K562 (cell line): Measurements from ENCODE around the gene ELOF1. TPM values are rescaled to one million over a fixed set of nuclear protein-coding genes. Genes with fewer than 3 reads are reported as not detected.

ENCODE experiments used
- ARID1B ChIP-seq: fragments of 450-650 bp; IDR thresholded peaks from 2 replicates; pipeline ENCODE4 v1.6.1; 2016; ENCODE audit warnings: antibody characterized with exemption, mild to moderate bottlenecking, inconsistent platforms
- ARID2 ChIP-seq: fragments of 450-650 bp; IDR thresholded peaks from 2 replicates; pipeline ENCODE4 v1.6.1; 2017; ENCODE audit warnings: antibody characterized with exemption, mild to moderate bottlenecking
- ATF7 ChIP-seq: fragments of 450-650 bp; IDR thresholded peaks from 2 replicates; pipeline ENCODE4 v1.7.1; 2014; ENCODE audit warnings: mild to moderate bottlenecking, moderate library complexity
- CREB1 ChIP-seq, 2 experiments: sonication (generic) in 1 of 2; formaldehyde crosslinking in 1 of 2; IDR thresholded peaks; 2 replicates each; pipeline versions ENCODE4 v1.6.1 to v1.8.0; 2012 to 2022; ENCODE audit warnings: inconsistent platforms in 1 of 2, mild to moderate bottlenecking in 1 of 2, missing genetic modification reagents in 1 of 2, moderate library complexity in 1 of 2
- CXXC5 ChIP-seq: fragments of 250-450 bp; sonication (Bioruptor Pico); IDR thresholded peaks from 2 replicates; pipeline ENCODE4 v1.8.0; 2022; ENCODE audit warnings: inconsistent platforms, mild to moderate bottlenecking, moderate library complexity
- FOXK1 ChIP-seq: sonication (generic); formaldehyde crosslinking; IDR thresholded peaks from 2 replicates; pipeline ENCODE4 v1.8.0; 2022; ENCODE audit warnings: missing genetic modification reagents, mild to moderate bottlenecking, borderline replicate concordance
- KDM1A ChIP-seq, 2 experiments: fragments of 450-650 bp; IDR thresholded peaks; 2 replicates each; pipeline ENCODE4 v1.6.1; 2016; ENCODE audit warnings: mild to moderate bottlenecking in 2 of 2
- MECOM ChIP-seq: fragments of 250-450 bp; sonication (Bioruptor Pico); IDR thresholded peaks from 2 replicates; pipeline ENCODE4 v1.8.0; 2022; ENCODE audit warnings: inconsistent platforms
- NBN ChIP-seq: fragments of 450-650 bp; IDR thresholded peaks from 2 replicates; pipeline ENCODE4 v1.6.1; 2016; ENCODE audit warnings: low read depth, mild to moderate bottlenecking
- NFIX ChIP-seq: fragments of 250-450 bp; sonication (Bioruptor Pico); IDR thresholded peaks from 2 replicates; pipeline ENCODE4 v1.4.0; 2020; ENCODE audit warnings: low read depth, mild to moderate bottlenecking, moderate library complexity
- NFRKB ChIP-seq: fragments of 450-650 bp; IDR thresholded peaks from 2 replicates; pipeline ENCODE4 v1.6.1; 2016; ENCODE audit warnings: low read depth
- PCBP1 ChIP-seq: fragments of 200-400 bp; formaldehyde crosslinking; IDR thresholded peaks from 2 replicates; pipeline ENCODE4 v1.6.1; 2018; ENCODE audit warnings: mild to moderate bottlenecking, low read depth, low read length; ENCODE audit not compliant: poor library complexity, severe bottlenecking
- RAD21 ChIP-seq, 2 experiments: fragments of 250-450 bp in 1 of 2; fragments of 450-650 bp in 1 of 2; sonication (Bioruptor Pico) in 1 of 2; formaldehyde crosslinking in 1 of 2; IDR thresholded peaks in 1 of 2; conservative IDR thresholded peaks in 1 of 2; 2 replicates each; pipeline versions ENCODE4 v1.4.0 to v1.8.0; 2020 to 2022; ENCODE audit warnings: mild to moderate bottlenecking in 2 of 2, moderate library complexity in 1 of 2
- RNF2 ChIP-seq: sonication (generic); IDR thresholded peaks from 2 replicates; pipeline ENCODE4 v1.6.1; 2016
- TCF3 ChIP-seq: sonication (generic); formaldehyde crosslinking; IDR thresholded peaks from 2 replicates; pipeline ENCODE4 v1.4.0; 2020; ENCODE audit warnings: mild to moderate bottlenecking, missing genetic modification reagents
- WHSC1 ChIP-seq: IDR thresholded peaks from one replicate; pipeline ENCODE4 v1.6.1; 2012; ENCODE audit warnings: low read length, control low read depth, inconsistent platforms
- YY1 ChIP-seq, 3 experiments: IDR thresholded peaks; 2 replicates each; pipeline ENCODE4 v1.6.1; 2011; ENCODE audit warnings: low read length in 2 of 3, mild to moderate bottlenecking in 2 of 3, moderate library complexity in 2 of 3, borderline replicate concordance in 1 of 3, control low read depth in 1 of 3, low read depth in 1 of 3; ENCODE audit not compliant: insufficient read depth in 3 of 3, insufficient replicate concordance in 2 of 3, control insufficient read depth in 1 of 3, insufficient read length in 1 of 3; ENCODE audit errors: extremely low read depth in 1 of 3
- ZC3H8 ChIP-seq: fragments of 450-650 bp; IDR thresholded peaks from 2 replicates; pipeline ENCODE4 v1.6.1; 2017
- ZNF197 ChIP-seq: fragments of 200-800 bp; sonication (Bioruptor generic); IDR thresholded peaks from 2 replicates; pipeline ENCODE4 v1.6.1; 2016; ENCODE audit warnings: low read depth, missing genetic modification characterization, missing compliant biosample characterization
- ZNF24 ChIP-seq: fragments of 450-650 bp; IDR thresholded peaks from 2 replicates; pipeline ENCODE4 v1.6.1; 2016
- ZNF3 ChIP-seq: fragments of 250-450 bp; sonication (Bioruptor Pico); IDR thresholded peaks from 2 replicates; pipeline ENCODE4 v1.5.0; 2021; ENCODE audit warnings: mild to moderate bottlenecking, moderate library complexity
- polyA plus RNA-seq, 8 experiments: library from polyadenylated mRNA; depleted of rRNA in 4 of 8; stranded (reverse) in 5 of 8; unstranded in 3 of 8; fragments of >200 nt; fragmentation: Nextera tagmentation in 2 of 8; fragmentation: Illumina TruSeq in 1 of 8; extraction: Ambion mirVana in 2 of 8; extraction: Trizol in 1 of 8; gene quantifications; 2 replicates each; pipeline versions ENCODE4 v1.2.1 to v1.2.3, GENCODE V29; 2011 to 2014; ENCODE audit warnings: inconsistent platforms in 1 of 8, missing spikeins in 1 of 8
- total RNA-seq, 7 experiments: library from RNA; depleted of rRNA in 6 of 7; stranded (reverse); fragments of >200 nt in 6 of 7; fragmentation: Illumina TruSeq in 2 of 7; extraction: Trizol in 2 of 7; gene quantifications; 2 replicates each; pipeline versions ENCODE4 v1.2.1 to v1.2.3, GENCODE V29; 2011 to 2021; ENCODE audit warnings: low replicate concordance in 1 of 7
- TF ChIP-seq, protein P1 (sequence below): fragments of 450-650 bp; IDR thresholded peaks from 2 replicates; pipeline ENCODE4 v1.6.1; 2017; ENCODE audit warnings: antibody characterized with exemption, mild to moderate bottlenecking
- TF ChIP-seq, protein P2 (sequence below): sonication (generic); formaldehyde crosslinking; IDR thresholded peaks from 2 replicates; pipeline ENCODE4 v1.8.0; 2022; ENCODE audit warnings: missing genetic modification reagents, mild to moderate bottlenecking, moderate library complexity, borderline replicate concordance

The ELOF1 gene
- total and polyA plus RNA-seq, 9 of the 15 experiments (the other 6 are each of a cell fraction or from before 2014, with no cell fraction given): 16.7 to 147 (median 74.2) TPM

DNA sequence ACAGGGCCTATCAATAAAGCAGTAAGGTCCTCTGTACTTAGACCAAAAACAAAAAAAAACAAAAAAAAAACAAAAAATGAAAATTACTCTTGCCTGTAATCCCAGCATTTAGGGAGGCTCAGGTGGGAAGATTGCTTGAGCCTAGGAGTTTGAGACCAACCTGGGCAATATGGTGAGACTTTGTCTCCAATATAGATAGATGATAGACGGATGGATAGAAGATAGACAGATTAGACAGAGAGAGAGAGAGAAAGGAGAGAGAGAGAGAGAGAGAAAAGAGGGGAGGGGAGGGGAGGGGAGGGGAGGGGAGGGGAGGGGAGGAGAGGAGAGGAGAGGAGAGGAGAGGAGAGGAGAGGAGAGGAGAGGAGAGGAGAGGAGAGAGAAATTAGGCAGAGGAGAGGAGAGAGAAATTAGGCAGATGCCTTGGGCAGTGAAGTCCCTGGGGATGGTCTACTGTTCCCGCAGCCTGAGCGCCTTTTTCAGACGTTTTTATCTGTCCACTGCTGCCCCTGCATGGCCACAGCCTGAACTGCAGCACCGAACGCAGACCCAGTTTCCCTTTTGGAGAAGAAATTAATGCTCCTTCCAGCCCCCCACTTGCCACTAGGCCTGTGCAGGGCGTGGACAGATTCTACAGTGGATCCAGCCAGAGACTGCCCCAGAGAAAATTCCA, 28.4 kb upstream of the ELOF1 start (continued):
- TF ChIP-seq, protein P1, sequence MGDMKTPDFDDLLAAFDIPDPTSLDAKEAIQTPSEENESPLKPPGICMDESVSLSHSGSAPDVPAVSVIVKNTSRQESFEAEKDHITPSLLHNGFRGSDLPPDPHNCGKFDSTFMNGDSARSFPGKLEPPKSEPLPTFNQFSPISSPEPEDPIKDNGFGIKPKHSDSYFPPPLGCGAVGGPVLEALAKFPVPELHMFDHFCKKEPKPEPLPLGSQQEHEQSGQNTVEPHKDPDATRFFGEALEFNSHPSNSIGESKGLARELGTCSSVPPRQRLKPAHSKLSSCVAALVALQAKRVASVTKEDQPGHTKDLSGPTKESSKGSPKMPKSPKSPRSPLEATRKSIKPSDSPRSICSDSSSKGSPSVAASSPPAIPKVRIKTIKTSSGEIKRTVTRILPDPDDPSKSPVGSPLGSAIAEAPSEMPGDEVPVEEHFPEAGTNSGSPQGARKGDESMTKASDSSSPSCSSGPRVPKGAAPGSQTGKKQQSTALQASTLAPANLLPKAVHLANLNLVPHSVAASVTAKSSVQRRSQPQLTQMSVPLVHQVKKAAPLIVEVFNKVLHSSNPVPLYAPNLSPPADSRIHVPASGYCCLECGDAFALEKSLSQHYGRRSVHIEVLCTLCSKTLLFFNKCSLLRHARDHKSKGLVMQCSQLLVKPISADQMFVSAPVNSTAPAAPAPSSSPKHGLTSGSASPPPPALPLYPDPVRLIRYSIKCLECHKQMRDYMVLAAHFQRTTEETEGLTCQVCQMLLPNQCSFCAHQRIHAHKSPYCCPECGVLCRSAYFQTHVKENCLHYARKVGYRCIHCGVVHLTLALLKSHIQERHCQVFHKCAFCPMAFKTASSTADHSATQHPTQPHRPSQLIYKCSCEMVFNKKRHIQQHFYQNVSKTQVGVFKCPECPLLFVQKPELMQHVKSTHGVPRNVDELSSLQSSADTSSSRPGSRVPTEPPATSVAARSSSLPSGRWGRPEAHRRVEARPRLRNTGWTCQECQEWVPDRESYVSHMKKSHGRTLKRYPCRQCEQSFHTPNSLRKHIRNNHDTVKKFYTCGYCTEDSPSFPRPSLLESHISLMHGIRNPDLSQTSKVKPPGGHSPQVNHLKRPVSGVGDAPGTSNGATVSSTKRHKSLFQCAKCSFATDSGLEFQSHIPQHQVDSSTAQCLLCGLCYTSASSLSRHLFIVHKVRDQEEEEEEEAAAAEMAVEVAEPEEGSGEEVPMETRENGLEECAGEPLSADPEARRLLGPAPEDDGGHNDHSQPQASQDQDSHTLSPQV: peak; percentile 50; the same call in 1 of the 2 replicates
- TF ChIP-seq RAD21 (CRISPR knock-in tag; conservative IDR thresholded peaks at IDR 0.05 in 1 of 2, IDR thresholded peaks at IDR 0.05 in 1 of 2) (peak; percentile 92 to 98), NBN (0 out of 2 replicates have a peak, but pooled peaks have one; percentile 47), YY1 (IDR thresholded peaks at IDR 0.05; ENCODE audit: borderline replicate concordance in 1 of 3, control insufficient read depth in 1 of 3, extremely low read depth in 1 of 3, insufficient read depth in 3 of 3, insufficient read length in 1 of 3, insufficient replicate concordance in 2 of 3, low read depth in 1 of 3, low read length in 2 of 3) (peak in 1 of 3 experiments; percentile 52), ARID2 (peak; percentile 68; the same call in 1 of the 2 replicates), NFRKB (no peak), PCBP1 (peak; percentile 65), ZC3H8 (no peak), MECOM (0 out of 2 replicates have a peak, but pooled peaks have one; percentile 27), KDM1A (IDR thresholded peaks at IDR 0.05) (0 out of 4 replicates have a peak, but pooled peaks of 1 of the 2 experiments have one; percentile 21), FOXK1 (no peak), TCF3 (peak; percentile 11; the same call in 1 of the 2 replicates), CXXC5 (CRISPR knock-in tag) (peak; percentile 55), ZNF197 (CRISPR knock-in tag) (no peak), ZNF3 (CRISPR knock-in tag) (no peak), ARID1B (0 out of 2 replicates have a peak, but pooled peaks have one; percentile 10), CREB1 (IDR thresholded peaks at IDR 0.05) (no peak), CREB1 (CRISPR knock-in tag; IDR thresholded peaks at IDR 0.05) (peak; percentile 25; the same call in 1 of the 2 replicates), ATF7 (peak; percentile 20; the same call in 1 of the 2 replicates), RNF2 (no peak), ZNF24 (no peak), WHSC1 (no peak), NFIX (CRISPR knock-in tag) (no peak)
- TF ChIP-seq, protein P2, sequence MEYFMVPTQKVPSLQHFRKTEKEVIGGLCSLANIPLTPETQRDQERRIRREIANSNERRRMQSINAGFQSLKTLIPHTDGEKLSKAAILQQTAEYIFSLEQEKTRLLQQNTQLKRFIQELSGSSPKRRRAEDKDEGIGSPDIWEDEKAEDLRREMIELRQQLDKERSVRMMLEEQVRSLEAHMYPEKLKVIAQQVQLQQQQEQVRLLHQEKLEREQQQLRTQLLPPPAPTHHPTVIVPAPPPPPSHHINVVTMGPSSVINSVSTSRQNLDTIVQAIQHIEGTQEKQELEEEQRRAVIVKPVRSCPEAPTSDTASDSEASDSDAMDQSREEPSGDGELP (CRISPR knock-in tag): peak; percentile 57; the same call in 1 of the 2 replicates
